ENCODE data around the gene WWOX.
A peak's percentile ranks its signal among the peaks of the same experiment; 100 is the strongest.

WWOX gene

DNA sequence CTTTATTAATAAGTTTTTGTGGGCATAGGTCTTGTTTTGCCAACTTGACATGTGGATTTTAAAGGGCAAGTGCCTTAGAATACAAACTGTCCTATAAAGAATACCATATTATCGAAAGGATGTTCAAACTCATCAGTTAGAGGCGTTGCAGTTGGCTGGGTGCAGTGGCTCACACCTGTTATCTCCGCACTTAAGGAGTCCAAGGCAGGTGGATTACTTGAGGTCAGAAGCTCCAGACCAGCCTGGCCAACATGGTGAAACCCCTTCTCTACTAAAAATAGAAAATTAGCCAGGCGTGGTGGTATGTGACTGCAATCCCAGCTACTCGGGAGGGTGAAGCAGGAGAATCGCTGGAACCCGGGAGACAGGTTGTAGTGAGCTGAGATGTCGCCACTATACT lies 472.0 kb downstream of the WWOX start:
- no peak for ATAC-seq
- TF ChIP-seq ISL1 (CRISPR knock-in tag; IDR thresholded peaks at IDR 0.05) (no peak), SNAI2 (CRISPR knock-in tag; IDR thresholded peaks at IDR 0.05) (no peak), ARNTL (CRISPR knock-in tag; IDR thresholded peaks at IDR 0.05; ENCODE audit: borderline replicate concordance, low read depth) (no peak), CSDC2 (CRISPR knock-in tag; IDR thresholded peaks at IDR 0.05) (no peak), ZFP30 (CRISPR knock-in tag; IDR thresholded peaks at IDR 0.05) (no peak), GLIS3 (CRISPR knock-in tag; IDR thresholded peaks at IDR 0.05) (no peak), POU6F1 (CRISPR knock-in tag; IDR thresholded peaks at IDR 0.05; ENCODE audit: borderline replicate concordance, low read depth) (no peak), PPARA (CRISPR knock-in tag; IDR thresholded peaks at IDR 0.05; ENCODE audit: borderline replicate concordance) (no peak), ZNF565 (CRISPR knock-in tag; conservative IDR thresholded peaks at IDR 0.05; ENCODE audit: low read depth) (no peak), TOX (CRISPR knock-in tag; IDR thresholded peaks at IDR 0.05; ENCODE audit: borderline replicate concordance) (no peak), RARB (CRISPR knock-in tag; IDR thresholded peaks at IDR 0.05) (no peak), ZNF8 (CRISPR knock-in tag; IDR thresholded peaks at IDR 0.05) (no peak)

DNA sequence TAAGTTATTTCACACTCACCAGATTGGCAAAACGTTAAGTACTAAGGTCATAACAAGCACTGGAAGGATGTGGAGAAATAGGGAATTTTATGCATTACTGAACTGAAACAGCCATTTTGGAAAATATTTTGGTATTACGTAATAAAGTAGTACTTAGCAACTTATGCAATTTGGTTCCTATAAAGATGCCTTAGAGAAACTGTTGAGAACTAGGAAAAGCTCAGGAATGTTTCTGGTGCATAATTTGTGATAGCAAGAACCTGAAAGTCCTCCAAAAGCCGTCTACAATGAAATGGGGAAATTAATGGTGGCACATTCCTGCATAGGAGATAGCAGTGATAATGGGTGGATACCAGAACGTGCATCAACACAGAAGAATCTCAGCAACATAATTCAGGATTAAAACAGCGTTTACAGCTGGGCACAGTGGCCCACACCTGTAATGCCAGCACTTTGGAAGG lies 472.5 kb downstream of the WWOX start:
- ATAC-seq: no peak
- no peak for TF ChIP-seq ZFP3 (CRISPR knock-in tag; IDR thresholded peaks at IDR 0.05)
- no peak for TF ChIP-seq GLIS3 (CRISPR knock-in tag; IDR thresholded peaks at IDR 0.05)
- peak; percentile 37; the same call in 1 of the 2 replicates for TF ChIP-seq ISL1 (CRISPR knock-in tag; IDR thresholded peaks at IDR 0.05)
- no peak for TF ChIP-seq OSR1 (CRISPR knock-in tag; IDR thresholded peaks at IDR 0.05)
- no peak for TF ChIP-seq ZC3H10 (CRISPR knock-in tag; IDR thresholded peaks at IDR 0.05)

DNA sequence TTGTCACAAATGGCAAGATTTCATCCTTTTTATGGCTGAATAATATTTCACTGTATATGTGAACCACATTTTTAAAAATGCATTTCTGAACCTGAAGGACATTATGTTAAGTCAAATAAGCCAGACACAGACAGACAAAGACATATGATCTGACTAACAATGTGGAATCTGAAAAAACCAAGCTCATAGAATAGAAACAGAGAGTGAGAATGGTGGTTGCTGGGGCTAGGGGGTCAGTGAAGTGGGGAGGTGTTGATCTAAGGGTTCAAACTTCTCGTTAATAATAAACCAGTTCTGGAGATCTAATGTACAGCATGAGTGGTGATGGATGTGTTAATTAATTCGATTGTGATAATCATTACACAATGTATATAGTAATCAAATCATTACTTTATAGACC lies 475.1 kb downstream of the WWOX start:
- ATAC-seq: no peak
- TF ChIP-seq ARNTL (CRISPR knock-in tag; IDR thresholded peaks at IDR 0.05; ENCODE audit: borderline replicate concordance, low read depth): no peak
- no peak for TF ChIP-seq ZNF70 (CRISPR knock-in tag; IDR thresholded peaks at IDR 0.05)
- TF ChIP-seq, protein P1, sequence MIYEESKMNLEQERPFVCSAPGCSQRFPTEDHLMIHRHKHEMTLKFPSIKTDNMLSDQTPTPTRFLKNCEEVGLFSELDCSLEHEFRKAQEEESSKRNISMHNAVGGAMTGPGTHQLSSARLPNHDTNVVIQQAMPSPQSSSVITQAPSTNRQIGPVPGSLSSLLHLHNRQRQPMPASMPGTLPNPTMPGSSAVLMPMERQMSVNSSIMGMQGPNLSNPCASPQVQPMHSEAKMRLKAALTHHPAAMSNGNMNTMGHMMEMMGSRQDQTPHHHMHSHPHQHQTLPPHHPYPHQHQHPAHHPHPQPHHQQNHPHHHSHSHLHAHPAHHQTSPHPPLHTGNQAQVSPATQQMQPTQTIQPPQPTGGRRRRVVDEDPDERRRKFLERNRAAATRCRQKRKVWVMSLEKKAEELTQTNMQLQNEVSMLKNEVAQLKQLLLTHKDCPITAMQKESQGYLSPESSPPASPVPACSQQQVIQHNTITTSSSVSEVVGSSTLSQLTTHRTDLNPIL (CRISPR knock-in tag; IDR thresholded peaks at IDR 0.05; ENCODE audit: low read depth): no peak
- TF ChIP-seq TSHZ2 (CRISPR knock-in tag; IDR thresholded peaks at IDR 0.05): no peak
- TF ChIP-seq, protein P2, sequence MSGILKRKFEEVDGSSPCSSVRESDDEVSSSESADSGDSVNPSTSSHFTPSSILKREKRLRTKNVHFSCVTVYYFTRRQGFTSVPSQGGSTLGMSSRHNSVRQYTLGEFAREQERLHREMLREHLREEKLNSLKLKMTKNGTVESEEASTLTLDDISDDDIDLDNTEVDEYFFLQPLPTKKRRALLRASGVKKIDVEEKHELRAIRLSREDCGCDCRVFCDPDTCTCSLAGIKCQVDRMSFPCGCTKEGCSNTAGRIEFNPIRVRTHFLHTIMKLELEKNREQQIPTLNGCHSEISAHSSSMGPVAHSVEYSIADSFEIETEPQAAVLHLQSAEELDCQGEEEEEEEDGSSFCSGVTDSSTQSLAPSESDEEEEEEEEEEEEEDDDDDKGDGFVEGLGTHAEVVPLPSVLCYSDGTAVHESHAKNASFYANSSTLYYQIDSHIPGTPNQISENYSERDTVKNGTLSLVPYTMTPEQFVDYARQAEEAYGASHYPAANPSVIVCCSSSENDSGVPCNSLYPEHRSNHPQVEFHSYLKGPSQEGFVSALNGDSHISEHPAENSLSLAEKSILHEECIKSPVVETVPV (CRISPR knock-in tag; IDR thresholded peaks at IDR 0.05): no peak
- TF ChIP-seq SNAI2 (CRISPR knock-in tag; IDR thresholded peaks at IDR 0.05): no peak
- no peak for TF ChIP-seq GLIS3 (CRISPR knock-in tag; IDR thresholded peaks at IDR 0.05)
- TF ChIP-seq ESRRG (CRISPR knock-in tag; IDR thresholded peaks at IDR 0.05): no peak

DNA sequence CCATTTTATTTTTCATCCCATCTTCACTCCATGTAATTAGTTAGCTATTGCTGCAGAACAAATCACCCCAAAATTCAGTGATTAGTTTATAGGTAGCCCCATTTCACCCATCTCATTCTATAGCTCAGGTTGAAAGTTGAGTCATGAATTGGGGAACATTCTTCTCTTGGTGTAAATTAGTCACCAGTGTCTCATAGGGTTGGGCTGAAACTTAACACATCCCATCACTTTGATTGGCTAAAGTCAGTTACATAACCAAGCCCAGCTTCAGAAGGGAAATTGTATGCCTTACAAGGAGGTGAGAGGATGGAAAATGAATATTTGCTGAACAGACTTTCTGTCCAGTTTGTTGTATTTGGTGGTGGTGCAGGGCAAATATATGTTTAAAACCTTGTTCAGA lies 477.5 kb downstream of the WWOX start:
- ATAC-seq: no peak
- TF ChIP-seq GLIS3 (CRISPR knock-in tag; IDR thresholded peaks at IDR 0.05) (no peak), SNAI2 (CRISPR knock-in tag; IDR thresholded peaks at IDR 0.05) (no peak), ZFP30 (CRISPR knock-in tag; IDR thresholded peaks at IDR 0.05) (no peak), ZNF565 (CRISPR knock-in tag; conservative IDR thresholded peaks at IDR 0.05; ENCODE audit: low read depth) (no peak), ZC3H10 (CRISPR knock-in tag; IDR thresholded peaks at IDR 0.05) (no peak), ZNF70 (CRISPR knock-in tag; IDR thresholded peaks at IDR 0.05) (no peak), ESRRG (CRISPR knock-in tag; IDR thresholded peaks at IDR 0.05) (no peak), ZNF8 (CRISPR knock-in tag; IDR thresholded peaks at IDR 0.05) (no peak), PATZ1 (CRISPR knock-in tag; IDR thresholded peaks at IDR 0.05; ENCODE audit: borderline replicate concordance) (no peak), TCF4 (CRISPR knock-in tag; IDR thresholded peaks at IDR 0.05; ENCODE audit: borderline replicate concordance) (no peak), RARB (CRISPR knock-in tag; IDR thresholded peaks at IDR 0.05) (no peak), TOX (CRISPR knock-in tag; IDR thresholded peaks at IDR 0.05; ENCODE audit: borderline replicate concordance) (no peak), ZFP3 (CRISPR knock-in tag; IDR thresholded peaks at IDR 0.05) (no peak), TSHZ2 (CRISPR knock-in tag; IDR thresholded peaks at IDR 0.05) (no peak)
- TF ChIP-seq, protein P2 (CRISPR knock-in tag; IDR thresholded peaks at IDR 0.05): no peak

All from SK-N-SH treated with all-trans-retinoic acid at 6 μM for 48 hours (cell line).